GM18858 (cell line): Measurements from ENCODE around the gene FHL1.

Source experiments
- ATAC-seq: cut with Tn5 transposase; IDR thresholded peaks from one replicate; pipeline ENCODE4 v1.9.1; 2021; ENCODE audit not compliant: unreplicated experiment

Gene FHL1

DNA sequence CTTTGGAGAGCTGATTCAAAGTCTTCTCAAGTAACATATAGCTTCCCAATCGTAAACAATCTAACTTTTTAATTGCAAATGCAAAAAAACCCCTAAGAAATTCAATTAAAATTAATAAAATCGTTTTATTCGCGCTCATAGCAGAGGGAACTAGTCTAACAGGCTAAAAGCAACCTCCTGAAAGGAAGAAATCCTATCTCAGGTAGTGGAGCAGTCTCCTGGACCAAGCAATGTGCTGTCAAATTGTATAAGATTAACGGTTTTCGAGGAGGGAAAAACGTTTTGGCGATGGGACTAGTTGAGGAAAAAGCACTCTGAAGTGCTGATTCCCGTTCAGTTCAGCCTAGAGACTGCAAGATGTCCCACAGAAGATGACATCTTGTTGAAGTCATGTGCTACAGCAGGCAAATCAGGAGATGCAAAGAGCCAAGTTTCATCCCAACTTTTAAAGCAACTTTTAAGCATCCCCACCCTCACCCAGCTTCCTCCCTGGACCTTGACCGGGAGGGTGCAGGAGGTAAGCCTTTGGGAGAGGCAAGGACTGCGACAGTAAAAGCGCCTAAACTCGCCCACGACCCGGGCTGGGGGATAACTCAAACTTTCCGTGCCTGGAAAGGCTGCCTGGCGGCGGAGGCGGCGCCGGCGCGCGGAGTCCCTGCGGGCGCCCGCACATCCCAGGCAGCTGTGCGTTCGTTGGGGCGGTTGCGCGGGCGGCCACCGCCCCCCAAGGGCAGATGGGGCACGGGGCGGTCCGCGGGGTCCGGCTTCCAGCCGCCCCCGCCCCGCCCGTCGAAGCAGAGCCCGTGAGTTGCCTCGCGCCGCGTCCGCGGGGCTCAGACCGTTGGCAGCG lies 103.1 kb downstream of the FHL1 start:
- peak; percentile 17 for ATAC-seq

DNA sequence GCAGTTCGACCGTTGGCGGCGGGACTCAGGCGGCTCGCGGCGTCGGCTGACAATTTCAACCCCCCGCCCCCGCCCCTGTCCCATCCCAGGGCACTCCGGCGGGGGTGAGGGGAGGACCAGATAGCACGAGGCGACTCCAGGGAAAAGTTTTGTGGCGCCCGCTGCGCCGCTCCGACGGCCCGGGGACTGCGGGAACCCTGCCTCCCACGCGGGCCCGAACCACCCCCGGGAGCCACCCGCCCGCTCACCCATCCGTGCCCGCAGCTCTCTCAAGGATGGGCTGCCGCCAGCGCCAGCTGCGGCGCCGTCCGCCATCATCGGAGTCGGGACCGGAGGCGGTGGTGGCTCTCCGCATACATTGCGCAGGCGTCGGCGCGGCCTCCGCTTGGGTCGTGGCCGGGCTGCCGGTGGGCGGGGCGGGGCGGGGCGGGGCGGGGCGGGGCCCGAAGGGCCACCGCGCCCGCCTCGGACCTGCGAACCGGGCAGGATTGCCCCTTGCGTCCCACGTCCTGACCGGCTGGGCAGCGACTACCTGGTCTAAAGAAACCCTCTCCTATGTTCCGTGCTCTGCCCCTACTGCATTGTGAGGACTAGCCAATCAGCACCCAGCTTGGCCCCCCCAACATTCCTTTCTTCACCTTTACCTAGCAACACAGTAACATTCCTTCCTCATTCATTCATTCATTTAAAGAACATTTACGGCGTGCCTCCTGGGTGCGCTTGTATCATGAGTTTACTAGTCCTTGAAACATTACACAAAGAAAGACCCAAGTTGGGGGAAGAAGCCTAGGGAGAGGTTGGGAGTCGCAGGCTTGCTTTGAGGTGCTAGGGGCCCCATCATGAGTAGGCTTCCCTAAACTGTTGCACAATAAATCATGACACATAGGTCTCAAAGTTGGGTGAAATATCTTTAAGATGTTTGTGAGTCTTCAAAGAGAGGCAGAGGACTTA lies 104.0 kb downstream of the FHL1 start, which contains the start of gene MAP7D3:
Gene MAP7D3, minus strand, starts transcription at position 360 of the 951 bp plus-strand sequence. Its CDS starts 42 bp downstream, at position 318.
- ATAC-seq, result peak; percentile 72

DNA sequence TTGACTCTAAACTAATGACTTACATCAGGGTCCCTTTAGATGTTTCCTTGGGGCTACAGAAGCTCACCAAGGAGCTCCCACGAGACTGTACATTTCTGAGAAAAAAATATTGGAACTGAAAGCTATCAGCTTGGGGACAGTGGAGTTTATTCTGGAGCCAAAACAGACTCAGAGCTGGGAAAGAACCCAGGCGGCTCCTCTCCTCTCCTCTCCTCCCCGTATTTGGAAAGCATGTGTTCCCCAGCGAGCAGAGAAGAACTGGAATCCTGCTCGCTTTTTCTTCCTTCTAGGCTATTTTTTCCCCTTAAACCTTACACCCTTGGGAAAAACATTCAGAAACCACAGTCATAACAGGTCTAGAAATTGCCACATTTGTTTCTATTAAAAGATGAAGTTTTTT lies 108.2 kb downstream of the FHL1 start:
- ATAC-seq, result no peak

DNA sequence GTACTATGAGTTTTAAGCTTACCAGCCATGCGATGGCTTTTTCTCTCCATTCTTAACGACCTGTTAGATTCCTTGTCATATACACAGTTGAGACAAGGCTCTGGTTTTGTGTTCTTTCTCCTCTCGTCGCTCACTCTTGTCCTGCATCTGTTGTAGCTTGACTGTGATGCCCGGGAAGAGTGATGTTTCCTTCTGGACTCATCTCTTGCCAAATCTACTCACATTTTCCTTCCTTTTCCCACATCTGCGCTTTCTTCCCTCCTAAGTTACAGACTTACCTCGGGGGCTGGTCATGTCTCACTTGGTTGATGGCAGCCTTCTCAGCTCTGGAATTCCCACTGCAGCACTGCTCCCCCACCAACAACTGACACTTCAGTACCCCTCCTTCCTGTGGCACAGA lies 108.7 kb downstream of the FHL1 start:
- no peak for ATAC-seq

DNA sequence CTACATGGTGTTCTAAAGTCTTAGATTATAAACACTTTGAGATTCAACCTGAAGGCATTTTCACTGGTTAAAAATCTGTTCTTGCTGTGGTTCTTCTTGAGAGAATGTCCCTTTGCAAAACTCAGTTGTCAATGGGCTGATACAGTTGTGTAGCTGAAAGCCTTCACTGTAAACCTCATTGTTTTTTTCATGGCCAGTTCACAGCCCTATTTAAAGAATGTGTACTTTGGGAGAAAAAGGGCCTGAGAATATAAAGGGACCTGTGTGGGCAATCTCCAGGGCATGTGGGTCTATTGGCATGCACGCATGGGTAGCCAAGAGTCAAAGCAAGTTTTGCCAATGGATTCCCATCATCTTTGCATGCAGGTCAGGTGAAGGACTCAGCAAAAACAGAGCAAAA lies 111.6 kb downstream of the FHL1 start:
- no peak for ATAC-seq

DNA sequence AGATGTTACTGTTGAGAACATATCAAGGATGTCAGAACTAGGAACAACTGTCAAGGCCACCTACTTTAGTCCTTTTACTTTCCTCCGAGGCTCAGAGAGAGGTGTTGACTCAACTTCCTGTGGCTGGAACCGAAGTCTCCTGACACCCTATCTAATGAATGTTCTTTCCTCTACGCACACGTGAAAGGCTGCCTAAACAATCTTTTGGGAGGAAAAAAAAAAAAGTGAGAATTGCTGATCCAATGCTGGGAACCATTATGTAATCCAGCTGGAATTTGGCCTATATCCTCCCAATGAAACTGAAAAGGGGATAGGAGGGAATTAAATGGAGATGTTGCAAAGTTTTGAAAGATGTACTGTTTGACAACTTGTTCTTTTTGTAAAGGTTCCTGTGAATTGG lies 112.2 kb downstream of the FHL1 start:
- no peak for ATAC-seq

DNA sequence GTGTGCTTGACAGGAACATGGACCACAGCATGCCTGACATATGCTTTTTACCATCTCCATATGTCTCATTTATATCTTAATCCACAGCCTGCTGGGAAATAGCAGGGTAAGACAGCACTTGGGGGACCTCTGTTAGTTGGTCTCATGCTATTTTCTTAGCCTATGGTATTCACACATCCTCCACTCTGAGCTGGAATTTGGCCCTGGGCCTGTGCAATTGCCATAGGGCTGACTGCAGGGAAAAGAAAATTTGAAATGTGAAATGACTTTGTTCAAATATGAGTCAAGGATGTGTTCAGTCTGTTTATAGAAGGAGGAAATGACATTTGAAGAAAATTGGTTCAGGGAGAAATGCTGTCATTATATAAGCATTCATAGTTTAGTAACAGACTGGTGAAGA lies 113.4 kb downstream of the FHL1 start:
- no peak for ATAC-seq
